ENCODE results near the gene TSC2.

DNA sequence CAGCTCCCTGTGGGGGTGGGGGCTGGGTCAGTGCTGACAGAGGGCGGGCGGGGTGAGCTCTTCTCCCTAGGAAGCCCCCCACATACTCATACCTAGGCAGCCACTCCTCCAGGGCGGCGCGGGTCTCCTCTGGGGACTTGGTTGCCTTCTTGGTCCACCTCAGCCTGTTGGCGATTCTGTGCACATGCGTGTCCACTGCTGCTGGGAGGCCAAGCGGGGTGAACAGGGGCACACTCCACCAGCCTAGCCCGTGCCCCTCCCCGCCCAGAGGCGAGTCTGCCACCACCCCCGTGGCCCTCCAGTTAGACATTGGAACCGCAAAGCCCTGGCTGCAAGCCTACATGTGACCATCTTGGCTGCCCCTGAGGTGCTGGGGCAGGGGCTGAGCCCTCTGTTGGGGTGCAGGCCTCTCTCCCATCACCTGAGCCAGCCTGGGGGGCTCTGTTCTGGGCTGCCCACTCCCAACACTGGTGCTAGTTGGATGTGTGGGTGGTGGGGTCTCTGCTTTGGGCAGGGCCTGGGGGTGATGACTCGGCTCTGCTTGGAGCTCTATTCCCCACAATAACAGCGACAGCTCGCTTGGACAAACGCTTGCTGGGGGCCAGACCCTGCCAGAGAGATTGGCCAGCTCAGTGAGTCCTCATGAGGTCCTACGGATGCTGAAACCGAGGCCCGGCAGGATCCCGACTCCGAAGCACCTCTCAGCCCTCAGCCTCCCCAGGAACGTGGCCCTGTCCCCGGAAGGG is 7.6 kb upstream of the TSC2 start:
- TF ChIP-seq TAF1 (CRISPR knock-in tag; IDR thresholded peaks at IDR 0.05) = no peak
- TF ChIP-seq NRL (CRISPR knock-in tag; IDR thresholded peaks at IDR 0.05; ENCODE audit: borderline replicate concordance) = no peak
- no peak for TF ChIP-seq HDAC6 (IDR thresholded peaks at IDR 0.05; ENCODE audit: low read depth, low read length)
- TF ChIP-seq, protein P1, sequence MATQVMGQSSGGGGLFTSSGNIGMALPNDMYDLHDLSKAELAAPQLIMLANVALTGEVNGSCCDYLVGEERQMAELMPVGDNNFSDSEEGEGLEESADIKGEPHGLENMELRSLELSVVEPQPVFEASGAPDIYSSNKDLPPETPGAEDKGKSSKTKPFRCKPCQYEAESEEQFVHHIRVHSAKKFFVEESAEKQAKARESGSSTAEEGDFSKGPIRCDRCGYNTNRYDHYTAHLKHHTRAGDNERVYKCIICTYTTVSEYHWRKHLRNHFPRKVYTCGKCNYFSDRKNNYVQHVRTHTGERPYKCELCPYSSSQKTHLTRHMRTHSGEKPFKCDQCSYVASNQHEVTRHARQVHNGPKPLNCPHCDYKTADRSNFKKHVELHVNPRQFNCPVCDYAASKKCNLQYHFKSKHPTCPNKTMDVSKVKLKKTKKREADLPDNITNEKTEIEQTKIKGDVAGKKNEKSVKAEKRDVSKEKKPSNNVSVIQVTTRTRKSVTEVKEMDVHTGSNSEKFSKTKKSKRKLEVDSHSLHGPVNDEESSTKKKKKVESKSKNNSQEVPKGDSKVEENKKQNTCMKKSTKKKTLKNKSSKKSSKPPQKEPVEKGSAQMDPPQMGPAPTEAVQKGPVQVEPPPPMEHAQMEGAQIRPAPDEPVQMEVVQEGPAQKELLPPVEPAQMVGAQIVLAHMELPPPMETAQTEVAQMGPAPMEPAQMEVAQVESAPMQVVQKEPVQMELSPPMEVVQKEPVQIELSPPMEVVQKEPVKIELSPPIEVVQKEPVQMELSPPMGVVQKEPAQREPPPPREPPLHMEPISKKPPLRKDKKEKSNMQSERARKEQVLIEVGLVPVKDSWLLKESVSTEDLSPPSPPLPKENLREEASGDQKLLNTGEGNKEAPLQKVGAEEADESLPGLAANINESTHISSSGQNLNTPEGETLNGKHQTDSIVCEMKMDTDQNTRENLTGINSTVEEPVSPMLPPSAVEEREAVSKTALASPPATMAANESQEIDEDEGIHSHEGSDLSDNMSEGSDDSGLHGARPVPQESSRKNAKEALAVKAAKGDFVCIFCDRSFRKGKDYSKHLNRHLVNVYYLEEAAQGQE (IDR thresholded peaks at IDR 0.05; ENCODE audit: borderline replicate concordance in 1 of 2, low read depth in 1 of 2, low read length in 2 of 2) = no peak
- TF ChIP-seq, protein P2, sequence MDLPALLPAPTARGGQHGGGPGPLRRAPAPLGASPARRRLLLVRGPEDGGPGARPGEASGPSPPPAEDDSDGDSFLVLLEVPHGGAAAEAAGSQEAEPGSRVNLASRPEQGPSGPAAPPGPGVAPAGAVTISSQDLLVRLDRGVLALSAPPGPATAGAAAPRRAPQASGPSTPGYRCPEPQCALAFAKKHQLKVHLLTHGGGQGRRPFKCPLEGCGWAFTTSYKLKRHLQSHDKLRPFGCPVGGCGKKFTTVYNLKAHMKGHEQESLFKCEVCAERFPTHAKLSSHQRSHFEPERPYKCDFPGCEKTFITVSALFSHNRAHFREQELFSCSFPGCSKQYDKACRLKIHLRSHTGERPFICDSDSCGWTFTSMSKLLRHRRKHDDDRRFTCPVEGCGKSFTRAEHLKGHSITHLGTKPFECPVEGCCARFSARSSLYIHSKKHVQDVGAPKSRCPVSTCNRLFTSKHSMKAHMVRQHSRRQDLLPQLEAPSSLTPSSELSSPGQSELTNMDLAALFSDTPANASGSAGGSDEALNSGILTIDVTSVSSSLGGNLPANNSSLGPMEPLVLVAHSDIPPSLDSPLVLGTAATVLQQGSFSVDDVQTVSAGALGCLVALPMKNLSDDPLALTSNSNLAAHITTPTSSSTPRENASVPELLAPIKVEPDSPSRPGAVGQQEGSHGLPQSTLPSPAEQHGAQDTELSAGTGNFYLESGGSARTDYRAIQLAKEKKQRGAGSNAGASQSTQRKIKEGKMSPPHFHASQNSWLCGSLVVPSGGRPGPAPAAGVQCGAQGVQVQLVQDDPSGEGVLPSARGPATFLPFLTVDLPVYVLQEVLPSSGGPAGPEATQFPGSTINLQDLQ (CRISPR knock-in tag; IDR thresholded peaks at IDR 0.05) = no peak
- no peak for TF ChIP-seq ERF (CRISPR knock-in tag; IDR thresholded peaks at IDR 0.05)
- TF ChIP-seq, protein P3, sequence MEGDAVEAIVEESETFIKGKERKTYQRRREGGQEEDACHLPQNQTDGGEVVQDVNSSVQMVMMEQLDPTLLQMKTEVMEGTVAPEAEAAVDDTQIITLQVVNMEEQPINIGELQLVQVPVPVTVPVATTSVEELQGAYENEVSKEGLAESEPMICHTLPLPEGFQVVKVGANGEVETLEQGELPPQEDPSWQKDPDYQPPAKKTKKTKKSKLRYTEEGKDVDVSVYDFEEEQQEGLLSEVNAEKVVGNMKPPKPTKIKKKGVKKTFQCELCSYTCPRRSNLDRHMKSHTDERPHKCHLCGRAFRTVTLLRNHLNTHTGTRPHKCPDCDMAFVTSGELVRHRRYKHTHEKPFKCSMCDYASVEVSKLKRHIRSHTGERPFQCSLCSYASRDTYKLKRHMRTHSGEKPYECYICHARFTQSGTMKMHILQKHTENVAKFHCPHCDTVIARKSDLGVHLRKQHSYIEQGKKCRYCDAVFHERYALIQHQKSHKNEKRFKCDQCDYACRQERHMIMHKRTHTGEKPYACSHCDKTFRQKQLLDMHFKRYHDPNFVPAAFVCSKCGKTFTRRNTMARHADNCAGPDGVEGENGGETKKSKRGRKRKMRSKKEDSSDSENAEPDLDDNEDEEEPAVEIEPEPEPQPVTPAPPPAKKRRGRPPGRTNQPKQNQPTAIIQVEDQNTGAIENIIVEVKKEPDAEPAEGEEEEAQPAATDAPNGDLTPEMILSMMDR (CRISPR knock-in tag; IDR thresholded peaks at IDR 0.05) = no peak
- TF ChIP-seq SMC3 (IDR thresholded peaks at IDR 0.05; ENCODE audit: low read length) = no peak
- TF ChIP-seq JUN (CRISPR knock-in tag; IDR thresholded peaks at IDR 0.05) = no peak
- TF ChIP-seq ZKSCAN1 (IDR thresholded peaks at IDR 0.05; ENCODE audit: low read length) = no peak
- TF ChIP-seq MAFG (CRISPR knock-in tag; IDR thresholded peaks at IDR 0.05) = no peak
- no peak for TF ChIP-seq ZNF24 (IDR thresholded peaks at IDR 0.05)
- no peak for TF ChIP-seq ZSCAN20 (CRISPR knock-in tag; IDR thresholded peaks at IDR 0.05; ENCODE audit: borderline replicate concordance)
